ENCODE measurements around the gene APOBEC3F.
"Not testable (repeated sequence)": the region's sequence is repeated elsewhere in the genome, so short reads cannot be mapped to it uniquely, and the experiment has no call there.

GRCh38 chr22:39020021-39020651 lies 20.5 kb upstream of the APOBEC3F start:
- not testable (repeated sequence) for TF ChIP-seq CTCF, POLR2A (IDR thresholded peaks at IDR 0.05)
